Stimulated activated CD4-positive, alpha-beta T cell treated with anti-CD3 and anti-CD28 coated beads, TNF-alpha, amount 100 ng/mL, for 24 hours (primary cell): ENCODE data around the gene ZDHHC22.

Experiments used
- DNase-seq, 3 experiments: peaks; one replicate each; pipeline ENCODE4 v3.0.0-alpha.2; 2020; ENCODE audit warnings: low read depth in 3 of 3

Gene ZDHHC22

GRCh38 chr14:77126461-77126990 lies 15.1 kb downstream of the ZDHHC22 start:
- no peak for DNase-seq

DNA sequence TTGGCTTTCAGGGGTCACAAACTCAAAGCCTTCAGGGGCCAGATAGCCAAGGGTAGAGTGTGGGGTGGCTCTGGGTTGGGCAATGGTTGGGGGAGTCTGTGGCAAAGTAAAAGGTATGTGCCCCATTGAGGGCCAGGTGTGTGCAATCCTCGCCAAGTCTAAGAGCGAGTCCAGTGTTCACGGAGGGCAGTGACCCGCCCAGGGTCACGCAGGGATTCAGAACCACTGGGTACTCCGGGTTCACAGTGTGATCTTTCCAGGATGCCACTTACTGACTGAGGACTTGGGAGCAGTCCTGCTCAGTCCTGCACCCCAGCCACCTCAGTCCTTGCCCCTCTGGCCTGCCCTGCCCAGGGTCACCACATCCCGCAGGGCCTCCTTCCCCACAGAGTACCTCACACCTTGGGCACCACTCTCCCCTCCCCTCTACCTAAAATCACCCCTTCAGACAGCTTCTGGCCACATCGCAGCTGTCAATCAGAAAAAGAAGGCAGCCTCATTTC lies 15.7 kb downstream of the ZDHHC22 start:
- DNase-seq, result no peak

DNA sequence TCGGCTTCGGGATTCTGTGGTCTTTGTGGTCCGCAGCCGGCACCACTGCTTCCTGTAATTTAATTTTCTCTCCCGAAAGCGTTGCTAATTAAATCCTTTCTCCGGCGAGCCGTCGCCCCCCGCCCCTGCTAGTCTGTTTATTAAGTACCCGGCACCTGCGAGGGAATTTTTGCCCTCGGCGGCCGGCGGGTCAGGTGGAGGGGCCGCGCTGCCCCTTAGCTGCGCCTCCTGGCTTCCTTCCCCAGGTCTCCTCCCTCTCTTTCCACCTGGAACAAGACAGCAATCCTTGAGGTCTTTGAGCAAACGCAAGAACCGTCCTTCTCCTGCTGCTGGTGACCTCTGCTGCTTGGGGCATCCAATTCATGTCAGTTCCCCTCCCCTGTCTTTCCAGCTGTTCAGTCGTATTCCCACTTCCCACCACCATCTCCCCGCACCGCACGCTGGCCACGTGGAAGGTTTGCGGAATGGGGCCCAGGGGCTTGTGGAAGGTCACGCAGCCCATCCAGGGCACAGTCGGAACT lies 16.2 kb downstream of the ZDHHC22 start:
- DNase-seq, result no peak

GRCh38 chr14:77124345-77125280 lies 17.0 kb downstream of the ZDHHC22 start:
- peak; percentile 19 to 46 (median 21) for DNase-seq

DNA sequence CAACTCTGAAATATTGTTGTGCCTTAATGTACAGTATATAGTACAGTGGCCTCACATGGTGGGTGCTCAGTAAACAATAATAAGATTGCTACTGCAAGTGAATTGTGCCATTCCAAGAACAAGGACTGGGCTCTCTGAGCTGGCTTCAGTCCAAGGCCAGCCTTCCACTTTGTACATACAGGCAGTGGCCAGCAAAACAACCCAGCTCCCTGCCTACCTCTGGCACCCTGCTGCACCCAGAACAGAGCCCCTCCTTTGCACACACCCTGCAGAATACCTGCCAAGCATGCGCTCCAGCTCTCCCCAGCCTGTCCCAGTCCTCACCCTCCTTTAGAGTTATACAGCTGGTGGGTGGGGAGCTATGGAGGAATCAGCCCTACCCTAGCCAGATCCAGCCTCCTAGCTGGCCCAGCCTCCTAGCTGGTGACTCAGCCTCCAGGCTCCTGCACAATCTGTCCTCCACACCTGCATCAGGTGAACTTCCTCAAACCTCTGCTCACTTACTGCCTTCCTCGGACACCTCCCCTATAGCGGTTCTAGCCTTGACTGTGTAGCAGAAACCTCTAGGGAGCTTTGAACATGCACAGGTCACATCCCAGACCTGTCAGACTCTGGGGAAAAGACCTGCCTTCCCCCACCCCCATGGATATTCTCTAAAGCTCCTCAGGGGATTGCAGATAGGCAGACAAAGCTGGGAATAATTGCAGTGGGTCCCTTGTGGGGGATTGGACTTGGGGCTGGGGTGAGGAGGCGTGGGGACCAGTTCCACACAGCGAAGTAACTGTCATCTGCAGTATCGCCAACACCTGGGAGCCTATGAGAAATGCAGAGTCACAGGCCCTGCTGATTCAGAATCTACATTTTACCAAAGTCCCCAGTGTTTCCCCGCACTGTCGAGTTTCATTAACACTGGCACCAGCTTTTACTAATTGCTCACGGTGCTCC lies 17.9 kb downstream of the ZDHHC22 start:
- DNase-seq, result no peak

DNA sequence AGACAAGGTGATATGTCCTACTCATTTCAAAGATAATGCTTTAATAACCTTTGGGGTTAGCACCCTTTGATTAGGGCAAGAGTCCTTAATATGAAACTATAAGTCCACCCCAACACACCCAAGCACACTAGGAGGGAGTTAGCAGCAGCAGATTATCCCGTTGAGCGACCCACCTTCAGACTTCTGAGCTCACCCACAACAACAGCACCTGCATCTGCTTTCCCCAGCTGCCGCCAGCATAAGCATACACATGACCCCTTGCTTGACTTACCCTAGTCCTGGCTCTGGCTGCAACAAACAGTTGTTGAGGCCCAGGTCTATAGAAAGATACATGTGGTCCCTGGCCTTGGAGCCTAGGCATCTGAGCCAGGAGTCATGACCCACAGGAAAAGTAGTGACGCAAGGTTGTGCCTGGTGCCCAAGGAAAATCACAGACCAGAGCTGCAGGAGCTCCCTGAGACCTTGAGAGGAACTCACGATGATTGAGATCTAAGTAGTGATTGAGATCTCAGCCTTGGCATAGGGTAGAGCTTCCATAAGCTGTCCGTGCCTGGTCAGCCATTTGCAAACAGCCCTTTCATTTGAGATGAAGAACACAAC lies 19.0 kb downstream of the ZDHHC22 start:
- DNase-seq, result no peak

- DNase-seq, result no peak
Observed at GRCh38 chr14:77120771-77121743, 20.5 kb downstream of the ZDHHC22 start.

DNA sequence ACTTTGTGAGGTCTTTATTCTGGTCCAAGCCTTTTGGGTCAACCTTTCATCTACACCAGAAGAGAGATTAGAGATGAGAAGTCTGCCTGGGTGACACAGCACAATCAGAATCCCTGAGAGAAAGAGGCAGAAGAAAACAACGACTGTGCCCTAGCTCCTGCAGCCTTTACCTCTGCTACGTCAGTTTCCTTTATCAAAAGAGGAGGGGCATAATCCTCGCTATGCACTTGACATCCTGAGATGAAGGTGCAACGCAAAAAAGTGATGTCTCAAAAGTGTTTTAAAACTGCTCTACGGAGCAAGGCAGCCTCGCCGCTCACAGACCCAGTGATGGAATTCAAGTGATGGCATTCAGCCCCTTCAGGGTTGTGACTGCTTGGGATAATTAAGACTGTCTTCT lies 21.7 kb downstream of the ZDHHC22 start:
- no peak for DNase-seq

DNA sequence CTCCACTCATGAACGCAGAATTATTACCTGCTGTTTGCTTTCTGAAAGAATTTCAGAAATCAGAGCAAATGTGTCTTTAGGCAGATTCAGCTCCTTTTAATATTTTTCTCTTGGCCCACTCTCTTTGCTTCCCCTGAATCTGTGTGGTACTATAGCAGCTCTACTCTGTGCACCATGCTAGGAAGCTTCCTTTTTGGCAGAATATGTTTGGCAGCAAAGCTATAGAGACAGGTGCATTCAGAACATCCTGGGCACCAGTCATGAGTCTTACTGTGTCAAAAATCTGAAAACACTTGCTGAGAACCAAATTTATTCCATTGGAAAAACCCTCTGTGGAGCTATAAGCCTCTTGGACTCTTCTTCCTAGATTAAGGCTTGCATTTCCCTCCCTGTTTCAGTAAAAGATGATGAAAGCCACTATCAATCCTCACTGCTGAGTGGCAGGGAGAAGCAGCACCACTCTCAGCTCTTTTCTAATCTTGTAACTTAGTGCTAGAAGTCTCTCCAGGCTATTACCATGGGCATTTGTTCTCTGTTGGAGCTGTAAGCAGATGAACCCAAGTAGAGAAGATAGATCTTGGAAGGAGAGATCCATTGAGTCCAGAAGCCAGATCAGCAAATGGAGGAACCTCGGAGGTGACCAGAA lies 25.3 kb downstream of the ZDHHC22 start:
- no peak for DNase-seq

DNA sequence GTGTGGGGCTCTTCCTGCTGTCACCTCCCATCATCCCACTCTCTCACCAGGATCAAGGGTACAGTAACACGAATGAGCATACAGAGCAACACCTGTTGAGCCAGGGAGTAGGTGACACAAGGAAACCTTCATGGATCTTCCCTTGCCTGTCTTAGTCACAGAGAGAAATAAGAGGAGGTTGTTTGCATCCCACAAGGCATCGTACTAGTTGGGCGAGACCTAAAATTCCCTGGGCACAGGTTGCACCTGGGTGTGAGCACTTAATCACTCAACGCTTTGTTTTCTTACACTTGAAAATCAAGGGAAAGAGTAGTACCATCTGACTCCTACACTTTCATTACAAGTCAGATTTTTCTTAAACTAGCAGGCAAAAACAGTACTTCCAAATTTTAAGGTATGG lies 27.0 kb downstream of the ZDHHC22 start:
- no peak for DNase-seq

GRCh38 chr14:77113644-77114043 lies 27.9 kb downstream of the ZDHHC22 start:
- DNase-seq, result no peak

DNA sequence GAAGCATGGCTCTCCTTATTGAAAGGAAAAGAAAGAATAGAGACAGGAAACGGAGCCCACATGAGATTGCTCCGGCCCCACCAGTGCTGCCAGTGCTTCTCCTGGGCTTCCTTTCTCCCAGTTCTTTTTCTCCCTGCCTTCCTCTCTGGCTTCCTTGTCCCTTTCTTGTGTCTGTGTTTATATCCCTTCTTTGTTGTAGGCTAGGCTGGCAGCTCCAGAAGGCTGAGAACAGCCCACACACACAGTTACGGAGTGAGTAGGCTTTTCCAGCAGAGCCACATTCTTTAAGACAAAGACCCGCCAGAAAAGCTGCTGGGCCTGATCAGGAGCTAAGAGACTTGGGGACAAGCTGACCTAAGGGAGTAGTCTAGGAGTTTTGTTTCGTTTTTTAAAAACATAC lies 30.6 kb downstream of the ZDHHC22 start:
- no peak for DNase-seq

DNA sequence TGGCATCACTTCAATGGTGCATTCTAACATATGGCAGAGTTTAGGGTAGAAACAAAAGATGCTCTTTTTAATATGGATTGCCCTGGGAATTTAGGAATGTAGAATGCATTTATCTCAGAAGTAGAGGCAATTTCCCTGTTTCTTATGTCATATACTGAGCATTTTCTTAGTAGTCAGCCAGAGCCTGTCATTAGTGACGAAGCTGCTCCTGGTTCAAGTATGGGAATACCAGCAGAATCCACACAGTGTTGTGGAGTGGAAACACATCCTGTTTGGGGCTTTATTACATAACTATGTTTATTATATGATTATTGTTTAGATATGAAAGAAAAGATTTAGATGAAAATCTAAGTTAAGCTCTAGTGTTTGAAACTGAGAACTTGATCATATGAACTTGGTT lies 31.3 kb downstream of the ZDHHC22 start:
- no peak for DNase-seq

GRCh38 chr14:77109656-77110055 lies 31.9 kb downstream of the ZDHHC22 start:
- DNase-seq, result no peak

DNA sequence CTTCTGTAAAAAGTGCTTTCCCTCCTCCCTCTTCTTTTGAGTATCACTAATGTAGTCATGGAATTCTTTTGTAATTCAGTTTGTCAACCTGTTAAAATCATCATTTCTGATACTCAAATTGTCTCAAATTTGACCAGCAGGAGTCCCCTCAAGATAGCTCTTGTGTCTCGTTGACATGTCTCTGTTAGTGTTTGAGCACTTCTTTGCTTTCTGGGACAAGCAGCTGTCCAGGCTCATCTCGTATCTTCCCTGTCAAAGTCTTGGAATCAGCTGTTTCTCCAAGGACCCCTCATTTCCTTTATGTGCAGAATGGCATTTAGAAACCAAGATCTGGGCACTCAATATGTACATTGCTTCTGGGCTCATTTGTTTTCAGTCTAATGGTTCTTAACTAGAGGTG lies 32.8 kb downstream of the ZDHHC22 start:
- DNase-seq, result no peak

- DNase-seq, result no peak
Observed at GRCh38 chr14:77107228-77107627, 34.4 kb downstream of the ZDHHC22 start.

DNA sequence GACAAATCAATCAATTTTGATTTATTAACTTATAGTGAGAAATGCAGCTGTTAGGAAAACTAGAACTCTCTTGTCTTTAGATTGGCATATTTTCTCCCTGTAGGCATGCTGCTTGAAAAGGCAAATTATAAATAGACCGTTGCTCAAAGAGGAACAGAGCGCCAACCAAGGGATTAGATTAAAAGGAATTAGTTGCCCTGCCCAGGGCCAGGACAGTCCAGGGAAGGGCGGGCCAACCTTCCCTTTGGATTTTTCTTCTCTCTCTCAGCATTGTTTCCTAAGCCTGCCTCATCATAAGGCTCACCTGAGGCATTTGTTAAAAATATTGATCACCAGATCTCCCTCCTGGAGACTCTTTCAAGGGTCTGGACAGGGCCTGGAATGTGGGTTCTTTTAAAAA lies 34.9 kb downstream of the ZDHHC22 start:
- no peak for DNase-seq

- no peak for DNase-seq
Observed at GRCh38 chr14:77105145-77105939, 36.2 kb downstream of the ZDHHC22 start.

- DNase-seq, result no peak
Observed at GRCh38 chr14:77104393-77104792, 37.2 kb downstream of the ZDHHC22 start.
